Measurements from ENCODE around the gene CASZ1. TPM values are rescaled to one million over a fixed set of nuclear protein-coding genes. Genes with fewer than 3 reads are reported as not detected.

The CASZ1 gene
- total and polyA plus RNA-seq, 5 donors from 2014 or later = 0.57 to 55.1 (median 1.1) TPM

DNA sequence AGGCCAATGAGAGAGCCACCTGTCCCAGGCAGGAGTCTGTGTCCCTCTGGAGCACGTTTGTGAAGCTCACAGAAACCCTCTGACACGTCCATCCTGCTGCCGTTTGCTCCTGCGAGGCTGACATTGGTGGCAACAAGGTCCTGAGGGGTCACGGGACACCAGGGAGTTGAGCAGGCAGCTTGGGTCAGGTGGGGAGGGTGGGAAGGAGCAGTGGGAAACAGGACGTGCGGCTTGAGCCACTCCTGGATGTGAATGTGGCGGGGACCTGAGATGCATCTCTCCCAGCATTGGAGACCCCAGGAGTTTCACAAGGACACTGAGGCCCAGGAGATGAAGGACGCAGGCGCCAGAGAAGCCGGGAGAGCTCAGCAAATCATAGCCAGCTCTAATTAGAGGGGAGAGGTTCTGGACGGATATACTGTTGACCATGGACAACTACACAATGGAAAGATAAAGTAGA is 172.7 kb downstream of the CASZ1 start:
- H3K4me1 Mint-ChIP-seq = no peaks in the 10 kb centered on the region
- H3K36me3 Mint-ChIP-seq = peaks cover 16% of the 10 kb centered on the region
- peaks cover 35% of the 10 kb centered on the region for H3K36me3 ChIP-seq (ENCODE audit: control insufficient read depth, insufficient read depth, low read length)
- no peaks in the 10 kb centered on the region for H3K9me3 Mint-ChIP-seq
- H3K27ac Mint-ChIP-seq = no peak overlapping the region
- ATAC-seq (ENCODE audit: low read depth in 2 of 2) (no peak), DNase-seq (no peak)
- H3K9me3 ChIP-seq (ENCODE audit: control insufficient read depth in 2 of 2, low read length in 2 of 2) = no peaks in the 10 kb centered on the region
- no peaks in the 10 kb centered on the region for H3K27me3 ChIP-seq (ENCODE audit: control insufficient read depth, insufficient read depth, low read length)
- no peak overlapping the region for H3K4me3 Mint-ChIP-seq
- no peaks in the 10 kb centered on the region for H3K27me3 Mint-ChIP-seq
- no peak overlapping the region for H3K4me3 ChIP-seq (ENCODE audit: low read depth, low read length)
- H3K4me1 ChIP-seq (ENCODE audit: control insufficient read depth, insufficient read depth, low read length, poor library complexity, severe bottlenecking) = no peaks in the 10 kb centered on the region
- H3K27ac ChIP-seq (ENCODE audit: insufficient read depth, low read length, poor library complexity, severe bottlenecking) = no peak overlapping the region

DNA sequence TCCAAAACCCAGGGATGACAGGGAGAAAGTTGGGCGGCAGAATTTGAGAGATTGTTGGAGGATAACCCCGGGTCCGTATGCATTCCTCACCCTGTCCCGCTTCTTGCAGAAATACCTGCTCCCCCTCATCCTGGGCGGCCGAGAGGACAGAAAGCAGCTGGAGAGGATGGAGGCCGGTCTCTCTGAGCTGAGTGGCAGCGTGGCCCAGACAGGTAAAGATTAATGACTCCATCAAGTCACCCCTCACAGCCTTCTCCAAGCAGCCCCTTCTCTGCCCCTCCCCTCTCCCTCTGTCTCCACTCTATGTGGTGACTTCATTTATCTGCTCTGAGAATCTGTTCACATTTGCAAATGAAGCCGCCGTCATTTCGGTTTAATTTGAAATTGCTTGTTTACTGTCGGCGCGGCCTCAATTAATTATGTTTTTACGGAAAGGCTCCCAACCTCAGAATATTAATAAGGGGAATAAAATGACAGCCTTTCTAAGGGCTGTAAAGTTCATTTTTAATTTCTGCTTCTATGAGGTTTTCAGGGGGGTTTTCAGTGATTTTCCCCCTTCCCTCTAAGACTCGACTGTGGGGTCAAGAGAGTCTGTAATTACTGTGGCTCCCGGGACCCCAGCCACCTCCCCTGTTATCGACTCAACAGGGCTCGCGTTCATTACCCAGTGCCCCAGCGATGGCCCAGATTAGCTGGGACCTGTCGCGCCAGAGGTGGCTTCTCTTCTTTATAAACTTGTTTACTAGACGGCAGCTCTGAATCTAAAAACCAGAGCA is 173.3 kb downstream of the CASZ1 start:
- no peaks in the 10 kb centered on the region for H3K27me3 ChIP-seq (ENCODE audit: control insufficient read depth, insufficient read depth, low read length)
- H3K36me3 Mint-ChIP-seq = peaks cover 16% of the 10 kb centered on the region
- H3K4me3 ChIP-seq (ENCODE audit: low read depth, low read length) = no peak overlapping the region

GRCh38 chr1:10621906-10622305 is 174.5 kb downstream of the CASZ1 start:
- DNase-seq (no peak), ATAC-seq (ENCODE audit: low read depth in 2 of 2) (no peak)
- no peak overlapping the region for H3K27ac ChIP-seq (ENCODE audit: insufficient read depth, low read length, poor library complexity, severe bottlenecking)
- no peak overlapping the region for H3K27ac Mint-ChIP-seq
- H3K9me3 Mint-ChIP-seq = no peaks in the 10 kb centered on the region
- no peaks in the 10 kb centered on the region for H3K27me3 ChIP-seq (ENCODE audit: control insufficient read depth, insufficient read depth, low read length)
- peaks cover 32% of the 10 kb centered on the region for H3K36me3 ChIP-seq (ENCODE audit: control insufficient read depth, insufficient read depth, low read length)
- no peak overlapping the region for H3K4me3 Mint-ChIP-seq
- no peaks in the 10 kb centered on the region for H3K4me1 Mint-ChIP-seq
- H3K4me1 ChIP-seq (ENCODE audit: control insufficient read depth, insufficient read depth, low read length, poor library complexity, severe bottlenecking) = no peaks in the 10 kb centered on the region
- H3K36me3 Mint-ChIP-seq = peaks cover 20% of the 10 kb centered on the region
- H3K4me3 ChIP-seq (ENCODE audit: low read depth, low read length) = no peak overlapping the region
- H3K27me3 Mint-ChIP-seq = no peaks in the 10 kb centered on the region
- no peaks in the 10 kb centered on the region for H3K9me3 ChIP-seq (ENCODE audit: control insufficient read depth in 2 of 2, low read length in 2 of 2)

More for the DNA sequence above, 173.3 kb downstream of the CASZ1 start:
- Histone ChIP-seq H3K36me3 (ENCODE audit: control insufficient read depth, insufficient read depth, low read length) (peaks cover 37% of the 10 kb centered on the region), H3K4me1 (ENCODE audit: control insufficient read depth, insufficient read depth, low read length, poor library complexity, severe bottlenecking) (no peaks in the 10 kb centered on the region), H3K9me3 (ENCODE audit: control insufficient read depth in 2 of 2, low read length in 2 of 2) (no peaks in the 10 kb centered on the region), H3K27ac (ENCODE audit: insufficient read depth, low read length, poor library complexity, severe bottlenecking) (no peak overlapping the region)
- Mint-ChIP-seq H3K27me3 (no peaks in the 10 kb centered on the region), H3K4me1 (no peaks in the 10 kb centered on the region), H3K9me3 (no peaks in the 10 kb centered on the region), H3K27ac (peak overlapping the region in 1 of 3 donors; percentile 27), H3K4me3 (no peak overlapping the region)
- ATAC-seq (ENCODE audit: low read depth in 2 of 2) (no peak), DNase-seq (no peak)

- peaks cover 15% of the 10 kb centered on the region for H3K36me3 Mint-ChIP-seq
- H3K27me3 Mint-ChIP-seq = no peaks in the 10 kb centered on the region
Observed at GRCh38 chr1:10620776-10621175, 175.7 kb downstream of the CASZ1 start.

GRCh38 chr1:10617931-10618885 is 178.2 kb downstream of the CASZ1 start:
- Histone ChIP-seq H3K9me3 (ENCODE audit: control insufficient read depth in 2 of 2, low read length in 2 of 2) (no peaks in the 10 kb centered on the region), H3K27me3 (ENCODE audit: control insufficient read depth, insufficient read depth, low read length) (no peaks in the 10 kb centered on the region), H3K27ac (ENCODE audit: insufficient read depth, low read length, poor library complexity, severe bottlenecking) (no peak overlapping the region), H3K36me3 (ENCODE audit: control insufficient read depth, insufficient read depth, low read length) (peaks cover 13% of the 10 kb centered on the region), H3K4me3 (ENCODE audit: low read depth, low read length) (no peak overlapping the region), H3K4me1 (ENCODE audit: control insufficient read depth, insufficient read depth, low read length, poor library complexity, severe bottlenecking) (no peaks in the 10 kb centered on the region)
- Mint-ChIP-seq H3K4me1 (peaks cover 0 to 7% (median 0%) of the 10 kb centered on the region in 4 donors), H3K9me3 (no peaks in the 10 kb centered on the region), H3K4me3 (no peak overlapping the region), H3K36me3 (peaks cover 24% of the 10 kb centered on the region), H3K27me3 (no peaks in the 10 kb centered on the region), H3K27ac (peak overlapping the region in 1 of 3 donors; percentile 51)
- DNase-seq (no peak), ATAC-seq (ENCODE audit: low read depth in 2 of 2) (no peak)

More at GRCh38 chr1:10620776-10621175, 175.7 kb downstream of the CASZ1 start:
- H3K4me3 Mint-ChIP-seq = no peak overlapping the region
- H3K4me1 ChIP-seq (ENCODE audit: control insufficient read depth, insufficient read depth, low read length, poor library complexity, severe bottlenecking) = no peaks in the 10 kb centered on the region
- no peaks in the 10 kb centered on the region for H3K27me3 ChIP-seq (ENCODE audit: control insufficient read depth, insufficient read depth, low read length)
- H3K9me3 ChIP-seq (ENCODE audit: control insufficient read depth in 2 of 2, low read length in 2 of 2) = no peaks in the 10 kb centered on the region
- no peak overlapping the region for H3K4me3 ChIP-seq (ENCODE audit: low read depth, low read length)
- no peak overlapping the region for H3K27ac Mint-ChIP-seq
- H3K9me3 Mint-ChIP-seq = no peaks in the 10 kb centered on the region
- no peak for DNase-seq
- H3K36me3 ChIP-seq (ENCODE audit: control insufficient read depth, insufficient read depth, low read length) = peaks cover 30% of the 10 kb centered on the region
- ATAC-seq (ENCODE audit: low read depth in 2 of 2) = no peak
- H3K4me1 Mint-ChIP-seq = peaks cover 0 to 2% (median 0%) of the 10 kb centered on the region in 4 donors
- H3K27ac ChIP-seq (ENCODE audit: insufficient read depth, low read length, poor library complexity, severe bottlenecking) = no peak overlapping the region

- H3K4me3 ChIP-seq (ENCODE audit: low read depth, low read length) = no peak overlapping the region
- no peak overlapping the region for H3K27ac Mint-ChIP-seq
- peaks cover 23% of the 10 kb centered on the region for H3K36me3 Mint-ChIP-seq
- no peaks in the 10 kb centered on the region for H3K27me3 ChIP-seq (ENCODE audit: control insufficient read depth, insufficient read depth, low read length)
- H3K27me3 Mint-ChIP-seq = no peaks in the 10 kb centered on the region
- H3K4me3 Mint-ChIP-seq = no peak overlapping the region
- H3K36me3 ChIP-seq (ENCODE audit: control insufficient read depth, insufficient read depth, low read length) = peaks cover 4% of the 10 kb centered on the region
- H3K9me3 ChIP-seq (ENCODE audit: control insufficient read depth in 2 of 2, low read length in 2 of 2) = no peaks in the 10 kb centered on the region
- H3K4me1 Mint-ChIP-seq = peaks cover 0 to 7% (median 0%) of the 10 kb centered on the region in 4 donors
- ATAC-seq (ENCODE audit: low read depth in 2 of 2) (no peak), DNase-seq (no peak)
- no peak overlapping the region for H3K27ac ChIP-seq (ENCODE audit: insufficient read depth, low read length, poor library complexity, severe bottlenecking)
- no peaks in the 10 kb centered on the region for H3K9me3 Mint-ChIP-seq
- H3K4me1 ChIP-seq (ENCODE audit: control insufficient read depth, insufficient read depth, low read length, poor library complexity, severe bottlenecking) = no peaks in the 10 kb centered on the region
Observed at GRCh38 chr1:10617318-10617717, 179.1 kb downstream of the CASZ1 start.

- H3K27ac Mint-ChIP-seq = no peak overlapping the region
- DNase-seq = no peak
- peaks cover 0 to 7% (median under 1%) of the 10 kb centered on the region in 4 donors for H3K4me1 Mint-ChIP-seq
- Histone ChIP-seq H3K36me3 (ENCODE audit: control insufficient read depth, insufficient read depth, low read length) (peaks cover 3% of the 10 kb centered on the region), H3K27me3 (ENCODE audit: control insufficient read depth, insufficient read depth, low read length) (no peaks in the 10 kb centered on the region), H3K4me1 (ENCODE audit: control insufficient read depth, insufficient read depth, low read length, poor library complexity, severe bottlenecking) (no peaks in the 10 kb centered on the region), H3K27ac (ENCODE audit: insufficient read depth, low read length, poor library complexity, severe bottlenecking) (no peak overlapping the region), H3K9me3 (ENCODE audit: control insufficient read depth in 2 of 2, low read length in 2 of 2) (no peaks in the 10 kb centered on the region), H3K4me3 (ENCODE audit: low read depth, low read length) (no peak overlapping the region)
- ATAC-seq (ENCODE audit: low read depth in 2 of 2) = no peak
- peaks cover 20% of the 10 kb centered on the region for H3K36me3 Mint-ChIP-seq
- no peaks in the 10 kb centered on the region for H3K27me3 Mint-ChIP-seq
- no peaks in the 10 kb centered on the region for H3K9me3 Mint-ChIP-seq
- H3K4me3 Mint-ChIP-seq = no peak overlapping the region
Observed at GRCh38 chr1:10616696-10617095, 179.8 kb downstream of the CASZ1 start.

All from CD4-positive, CD25-positive, alpha-beta regulatory T cell (primary cell).